GM12891 (cell line): ENCODE data around the gene SCUBE1.

ENCODE experiments used
- PAX5 ChIP-seq: IDR thresholded peaks from 2 replicates; pipeline ENCODE4 v1.6.1; 2011; ENCODE audit warnings: low read length, moderate library complexity, mild to moderate bottlenecking; ENCODE audit not compliant: insufficient read depth, severe bottlenecking
- POLR2A ChIP-seq: IDR thresholded peaks from 2 replicates; pipeline ENCODE4 v1.6.1; 2011; ENCODE audit warnings: low read depth, low read length, control low read depth
- POLR2AphosphoS5 ChIP-seq: IDR thresholded peaks from 2 replicates; pipeline ENCODE4 v1.6.1; 2011; ENCODE audit warnings: low read depth, low read length, control low read depth
- POU2F2 ChIP-seq: IDR thresholded peaks from 2 replicates; pipeline ENCODE4 v1.6.1; 2011; ENCODE audit warnings: low read depth, mild to moderate bottlenecking, control low read depth, low read length, moderate library complexity
- SPI1 ChIP-seq: IDR thresholded peaks from 2 replicates; pipeline ENCODE4 v1.6.1; 2011; ENCODE audit warnings: low read depth, low read length, control low read depth
- TAF1 ChIP-seq: IDR thresholded peaks from 2 replicates; pipeline ENCODE4 v1.6.1; 2011; ENCODE audit warnings: low read depth, low read length, control low read depth

DNA sequence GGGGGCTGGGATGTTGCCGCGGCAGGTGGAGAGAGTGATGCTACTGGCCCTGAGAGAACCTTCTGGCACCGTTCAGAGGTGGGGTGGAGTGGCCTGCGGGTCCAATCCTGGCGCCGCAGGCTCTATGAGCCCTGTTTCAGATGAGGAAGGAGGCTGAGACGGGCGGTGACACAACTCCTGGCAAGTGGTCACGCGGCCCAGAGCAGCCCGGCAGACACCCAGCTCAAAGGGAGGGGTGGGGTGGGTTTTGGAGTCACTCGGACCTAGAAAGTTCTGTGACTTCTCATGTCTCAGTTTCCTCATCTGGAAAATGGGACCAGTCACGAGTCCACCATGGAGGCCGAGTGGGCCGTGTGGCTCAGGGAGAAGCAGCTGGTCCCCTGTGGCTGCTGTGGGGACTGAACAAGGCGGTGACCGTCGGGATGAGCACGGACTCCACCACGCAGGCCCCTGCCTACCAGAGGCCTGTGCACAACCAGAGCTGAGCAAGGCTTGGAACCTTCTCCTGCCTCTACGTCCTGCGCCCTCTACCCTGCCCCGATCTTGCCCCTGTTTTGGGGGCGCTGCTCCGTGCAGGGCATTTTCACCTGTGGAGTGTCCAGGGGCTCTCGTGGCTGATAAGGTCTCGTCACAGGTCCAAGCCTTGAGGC, 188.2 kb downstream of the SCUBE1 start:
- no peak for TF ChIP-seq POLR2AphosphoS5
- TF ChIP-seq POLR2A, result no peak
- no peak for TF ChIP-seq TAF1
- no peak for TF ChIP-seq POU2F2
- TF ChIP-seq SPI1, result no peak
- no peak for TF ChIP-seq PAX5
